ENCODE data around the gene APBB2.

APBB2 gene

GRCh38 chr4:41012911-41013310 lies 201.4 kb downstream of the APBB2 start:
- no peak for DNase-seq (ENCODE audit: low read depth in 2 of 2)
- no peak overlapping the region for H3K4me3 ChIP-seq (replicated peaks in 1 of 2; ENCODE audit: low read depth in 2 of 2, low read length in 2 of 2)
- no peak for TF ChIP-seq CTCF (IDR thresholded peaks at IDR 0.05; ENCODE audit: low read depth, low read length)

DNA sequence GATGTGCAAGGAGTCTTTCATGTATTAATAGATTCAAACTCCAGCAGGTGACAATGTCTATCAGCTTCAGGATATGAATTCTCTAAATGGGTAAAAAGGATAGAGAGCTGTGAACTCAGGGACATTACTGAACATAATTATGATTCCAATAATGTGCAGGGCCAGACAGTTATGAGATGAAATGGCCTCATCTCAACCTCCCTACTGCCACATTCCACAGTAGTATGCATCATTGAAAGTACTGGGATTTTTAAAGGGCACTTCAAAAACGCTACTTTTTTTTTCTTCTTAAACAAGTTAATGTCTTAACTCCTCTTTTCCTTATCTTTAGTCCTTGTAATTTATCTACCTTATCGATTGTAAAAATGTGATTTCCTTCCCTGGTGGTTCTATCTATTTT lies 202.0 kb downstream of the APBB2 start:
- no peak for TF ChIP-seq CTCF (IDR thresholded peaks at IDR 0.05; ENCODE audit: low read depth, low read length)
- peak; percentile 43 to 59 for DNase-seq (ENCODE audit: low read depth in 2 of 2)
- no peak overlapping the region for H3K4me3 ChIP-seq (replicated peaks in 1 of 2; ENCODE audit: low read depth in 2 of 2, low read length in 2 of 2)

DNA sequence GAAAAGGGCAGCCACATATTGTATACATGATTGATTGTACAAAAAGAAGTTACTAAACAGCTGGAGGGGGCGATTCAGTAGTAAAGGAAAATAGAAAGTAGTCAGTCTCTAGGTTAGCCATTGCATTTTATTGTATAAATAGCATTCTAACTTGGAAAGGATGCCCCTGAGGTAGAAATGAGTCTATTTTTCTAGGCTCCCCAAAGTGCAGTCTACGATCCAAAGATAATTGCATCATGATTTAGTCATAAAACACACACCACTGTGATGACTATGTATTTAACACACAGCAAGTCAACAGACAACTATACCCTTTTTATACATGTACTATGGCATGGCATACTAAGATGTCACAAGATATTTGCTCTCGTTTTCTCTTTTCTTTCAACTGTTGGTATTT lies 204.9 kb downstream of the APBB2 start:
- peak in 1 of 2 donors; percentile 87 for DNase-seq (ENCODE audit: low read depth in 2 of 2)
- no peak overlapping the region for H3K4me3 ChIP-seq (replicated peaks in 1 of 2; ENCODE audit: low read depth in 2 of 2, low read length in 2 of 2)
- TF ChIP-seq CTCF (IDR thresholded peaks at IDR 0.05; ENCODE audit: low read depth, low read length): no peak

- peak; percentile 45 to 61 for DNase-seq (ENCODE audit: low read depth in 2 of 2)
- no peak for TF ChIP-seq CTCF (IDR thresholded peaks at IDR 0.05; ENCODE audit: low read depth, low read length)
- H3K4me3 ChIP-seq (replicated peaks in 1 of 2; ENCODE audit: low read depth in 2 of 2, low read length in 2 of 2): no peak overlapping the region
Observed at GRCh38 chr4:41006141-41006540, 208.2 kb downstream of the APBB2 start.

GRCh38 chr4:41002309-41002708 lies 212.0 kb downstream of the APBB2 start:
- H3K4me3 ChIP-seq (replicated peaks in 1 of 2; ENCODE audit: low read depth in 2 of 2, low read length in 2 of 2): no peak overlapping the region
- no peak for TF ChIP-seq CTCF (IDR thresholded peaks at IDR 0.05; ENCODE audit: low read depth, low read length)
- no peak for DNase-seq (ENCODE audit: low read depth in 2 of 2)

DNA sequence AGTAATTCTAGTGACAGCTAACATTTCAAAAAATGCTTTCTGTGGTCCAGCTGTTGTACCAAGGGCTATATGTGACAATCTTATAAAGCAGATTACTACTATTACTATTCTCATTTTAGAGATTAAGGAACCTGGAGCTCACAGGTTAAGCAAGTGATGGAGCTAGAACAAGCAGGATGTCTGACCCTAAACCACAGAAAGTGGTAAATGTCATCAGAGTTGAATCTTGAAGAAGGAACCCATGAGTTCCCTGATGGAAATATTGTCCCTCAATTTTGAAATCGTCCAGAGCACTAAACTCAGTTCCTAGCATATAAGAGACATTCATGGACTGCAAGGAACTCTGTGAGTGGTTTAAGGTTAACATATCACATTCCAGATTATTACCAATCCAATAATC lies 214.0 kb downstream of the APBB2 start:
- H3K4me3 ChIP-seq (replicated peaks in 1 of 2; ENCODE audit: low read depth in 2 of 2, low read length in 2 of 2): no peak overlapping the region
- TF ChIP-seq CTCF (IDR thresholded peaks at IDR 0.05; ENCODE audit: low read depth, low read length): no peak
- no peak for DNase-seq (ENCODE audit: low read depth in 2 of 2)

DNA sequence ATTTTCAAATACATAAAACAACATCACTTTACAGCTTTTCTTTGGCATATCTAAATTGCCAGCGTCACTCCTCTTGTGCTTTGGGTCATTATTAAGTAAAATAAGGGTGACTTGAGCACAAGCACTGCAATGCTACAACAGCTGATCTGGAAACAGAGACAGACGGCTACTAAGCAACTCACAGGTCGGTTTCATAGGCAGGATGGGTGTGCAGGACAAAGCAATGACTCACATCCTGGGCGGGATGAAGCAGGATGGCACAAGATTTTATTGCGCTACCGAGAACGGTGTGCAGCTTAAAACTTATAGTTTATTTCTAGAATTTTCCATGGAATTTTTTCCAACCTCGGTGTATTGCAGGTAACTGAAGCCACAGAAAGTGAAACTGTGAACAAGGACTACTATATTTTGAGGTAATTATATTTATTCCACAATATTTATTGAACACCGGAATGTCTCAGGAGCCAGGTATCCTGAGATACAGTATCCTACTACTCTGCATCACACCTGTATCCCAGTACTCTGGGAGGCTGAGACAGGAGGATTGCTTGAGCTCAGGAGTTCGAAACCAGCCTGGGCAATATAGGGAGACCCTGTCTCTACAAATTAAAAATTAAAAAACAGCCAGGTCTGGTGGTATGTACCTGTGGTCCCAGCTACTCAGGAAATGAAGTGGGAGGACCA lies 215.5 kb downstream of the APBB2 start:
- no peak for TF ChIP-seq CTCF (IDR thresholded peaks at IDR 0.05; ENCODE audit: low read depth, low read length)
- no peak overlapping the region for H3K4me3 ChIP-seq (replicated peaks in 1 of 2; ENCODE audit: low read depth in 2 of 2, low read length in 2 of 2)
- DNase-seq (ENCODE audit: low read depth in 2 of 2): peak; percentile 78 to 94
